Activated CD8-positive, alpha-beta memory T cell treated with anti-CD3 and anti-CD28 coated beads for 4 hours (primary cell): ENCODE data around the gene PHOX2A.
"Not testable (repeated sequence)": the region's sequence is repeated elsewhere in the genome, so short reads cannot be mapped to it uniquely, and the experiment has no call there.

ENCODE experiments used
- DNase-seq, 2 donors: peaks; one replicate each; pipeline ENCODE4 v3.0.0-alpha.2; 2020; ENCODE audit warnings: low read depth in 2 of 2

Gene PHOX2A

DNA sequence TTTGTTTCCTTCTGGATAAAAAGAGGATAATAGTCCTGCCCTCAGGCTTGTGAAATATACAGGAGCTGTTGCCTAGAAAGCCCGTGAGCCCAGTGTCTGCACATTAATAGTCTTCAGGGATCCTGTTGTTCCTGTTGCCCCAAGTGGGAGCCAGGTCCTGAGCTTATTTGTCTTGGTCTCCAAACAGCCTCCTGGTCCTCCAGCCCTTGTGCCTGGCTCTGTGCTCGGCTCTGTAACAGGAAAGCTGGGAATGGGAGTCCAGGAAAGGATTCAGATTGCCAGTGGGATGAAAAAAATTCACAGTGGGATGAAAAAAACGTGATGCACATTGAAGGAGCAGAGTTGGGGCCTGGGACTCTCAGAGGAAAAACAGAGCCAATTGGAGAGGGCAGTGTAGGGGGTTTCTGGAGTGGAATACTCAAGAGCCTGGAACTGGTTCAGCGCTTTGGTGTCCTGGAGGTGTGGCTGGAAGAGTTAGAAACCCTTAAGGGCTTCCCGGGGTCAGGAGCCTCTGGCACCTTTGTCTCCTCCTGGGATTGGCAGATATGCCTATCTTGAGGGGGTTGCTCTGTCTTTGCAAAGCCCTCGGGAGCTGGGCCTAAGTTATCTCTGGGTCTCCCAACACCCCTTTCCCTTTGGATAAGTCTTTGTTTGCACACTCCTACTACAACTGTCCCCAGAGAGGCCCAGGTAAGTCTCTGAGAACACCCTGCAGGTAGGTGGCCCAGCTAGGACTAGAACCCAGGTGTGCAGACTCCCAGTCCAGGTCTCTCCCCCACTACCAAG, 21.7 kb downstream of the PHOX2A start:
- no peak for DNase-seq

DNA sequence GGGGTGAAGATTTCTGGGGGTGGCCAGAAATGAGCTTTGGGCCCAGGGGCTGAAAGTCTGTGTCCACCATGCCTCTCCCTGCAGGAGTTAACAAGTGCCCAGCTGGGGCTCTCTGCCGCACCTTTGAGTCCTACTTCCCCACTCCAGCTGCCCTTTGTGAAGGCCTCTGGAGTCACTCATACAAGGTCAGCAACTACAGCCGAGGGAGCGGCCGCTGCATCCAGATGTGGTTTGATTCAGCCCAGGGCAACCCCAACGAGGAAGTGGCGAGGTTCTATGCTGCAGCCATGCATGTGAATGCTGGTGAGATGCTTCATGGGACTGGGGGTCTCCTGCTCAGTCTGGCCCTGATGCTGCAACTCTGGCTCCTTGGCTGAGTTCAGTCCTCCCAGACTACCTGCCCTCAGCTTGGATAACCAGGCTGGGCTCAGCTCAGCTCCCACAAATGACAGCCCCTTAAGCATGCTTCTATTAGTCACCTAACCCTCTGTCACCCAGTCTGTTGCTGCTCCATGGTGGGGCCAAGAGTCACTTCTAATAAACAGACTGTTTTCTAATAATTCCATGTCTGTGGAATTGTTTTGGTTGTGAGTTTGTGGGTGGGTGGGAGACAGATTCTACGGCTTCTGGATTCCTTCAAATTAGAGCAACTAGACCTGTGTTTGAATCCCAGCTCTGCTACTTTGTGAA, 22.4 kb downstream of the PHOX2A start:
- no peak for DNase-seq

DNA sequence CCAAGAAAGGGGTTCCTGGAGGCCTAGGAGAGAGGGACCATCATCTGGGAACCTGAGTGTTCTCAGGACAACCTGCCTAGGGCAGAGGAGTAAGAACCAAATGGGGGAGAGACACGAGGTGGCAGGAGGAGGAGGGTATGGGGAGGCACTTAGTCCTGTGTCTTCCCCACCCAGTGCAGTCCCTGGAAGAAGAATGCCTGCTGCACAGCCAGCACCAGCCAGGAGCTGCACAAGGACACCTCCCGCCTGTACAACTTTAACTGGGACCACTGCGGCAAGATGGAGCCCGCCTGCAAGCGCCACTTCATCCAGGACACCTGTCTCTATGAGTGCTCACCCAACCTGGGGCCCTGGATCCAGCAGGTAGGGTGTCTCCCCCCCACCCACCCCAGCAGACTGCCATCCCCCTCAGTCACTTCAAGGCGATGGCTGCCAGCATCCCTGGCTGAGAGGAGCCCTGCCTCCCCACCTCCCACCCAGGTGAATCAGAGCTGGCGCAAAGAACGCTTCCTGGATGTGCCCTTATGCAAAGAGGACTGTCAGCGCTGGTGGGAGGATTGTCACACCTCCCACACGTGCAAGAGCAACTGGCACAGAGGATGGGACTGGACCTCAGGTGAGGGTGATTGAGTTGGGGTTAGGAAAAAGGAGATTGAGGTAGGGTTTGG, 23.1 kb downstream of the PHOX2A start:
- DNase-seq = no peak

DNA sequence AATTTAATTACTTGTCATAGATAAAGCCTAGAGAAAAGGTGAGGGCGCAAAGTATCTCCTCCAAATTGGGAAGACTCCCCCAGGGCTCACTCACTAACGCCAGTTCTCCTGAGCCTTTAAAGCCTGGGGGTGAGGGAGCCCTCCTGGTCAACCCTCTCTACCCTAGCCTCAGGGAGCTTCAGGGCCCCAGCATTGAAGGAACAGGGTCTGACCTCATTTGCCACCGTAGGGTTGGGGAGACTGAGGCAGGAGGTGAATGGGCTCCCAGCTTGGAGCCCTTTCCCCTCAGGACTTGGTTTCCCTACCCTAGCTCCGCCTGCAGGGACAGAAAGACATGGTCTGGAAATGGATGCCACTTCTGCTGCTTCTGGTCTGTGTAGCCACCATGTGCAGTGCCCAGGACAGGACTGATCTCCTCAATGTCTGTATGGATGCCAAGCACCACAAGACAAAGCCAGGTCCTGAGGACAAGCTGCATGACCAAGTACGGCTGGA, 25.7 kb downstream of the PHOX2A start:
- DNase-seq = no peak

DNA sequence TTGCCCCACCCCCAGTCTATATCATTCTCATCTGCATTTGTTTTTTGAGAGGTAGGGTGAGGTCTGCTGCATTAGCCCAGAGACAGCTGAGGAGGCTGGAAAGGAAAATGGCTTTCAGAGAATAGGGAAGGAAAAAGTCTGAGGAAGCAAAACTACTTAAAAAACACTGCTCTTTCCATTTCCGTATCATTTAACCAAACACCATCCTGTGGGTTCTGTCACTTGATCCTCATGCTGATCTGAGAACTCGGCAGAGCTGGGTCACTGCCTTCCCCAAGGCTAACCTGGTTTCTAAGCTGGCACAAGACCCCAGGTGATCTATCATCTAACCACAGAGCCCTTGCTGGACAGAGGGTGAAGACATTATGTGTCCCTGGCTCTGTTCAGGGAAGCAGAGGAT, 26.1 kb downstream of the PHOX2A start:
- DNase-seq = no peak

DNA sequence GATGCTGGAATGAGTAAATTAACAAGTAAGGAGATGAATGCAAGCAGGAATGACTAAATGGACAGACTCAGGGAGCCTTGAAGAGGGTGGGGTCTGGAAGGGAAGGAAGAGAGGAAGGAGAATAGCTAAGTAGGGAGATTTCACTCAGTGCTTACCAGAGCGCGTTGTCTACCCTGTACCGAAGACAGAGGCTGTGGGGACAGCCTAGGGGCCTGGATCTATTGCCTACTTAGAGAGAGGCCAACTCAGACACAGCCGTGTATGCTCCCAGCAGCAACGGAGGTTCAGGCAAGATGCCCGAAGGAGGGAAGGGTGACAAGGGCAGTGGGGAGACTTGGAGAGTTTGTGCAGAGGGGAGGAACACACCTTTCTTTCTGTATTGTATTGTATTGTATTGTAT, 27.3 kb downstream of the PHOX2A start, which contains the start of gene FOLR2:
TSS of gene FOLR2 (plus strand) at position 157 of the 400 bp plus-strand sequence. CDS start 1,791 bp downstream, outside the sequence.
- DNase-seq = no peak

DNA sequence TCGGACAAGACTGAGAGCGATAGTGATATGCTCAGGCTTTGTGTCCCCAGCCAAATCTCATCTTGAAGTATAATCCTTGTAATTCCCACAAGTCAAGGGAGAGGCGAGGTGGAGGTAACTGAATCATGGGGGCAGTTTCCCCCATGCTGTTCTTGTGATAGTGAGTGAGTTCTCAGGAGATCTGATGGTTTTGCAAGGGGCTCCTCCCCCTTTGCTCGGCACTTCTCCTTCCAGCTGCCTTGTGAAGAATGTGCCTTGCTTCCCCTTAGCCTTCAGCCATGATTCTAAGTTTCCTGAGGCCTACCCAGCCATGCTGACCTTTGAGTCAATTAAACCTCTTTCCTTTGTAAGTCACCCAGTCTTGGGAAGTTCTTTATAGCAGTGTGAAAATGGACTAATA, 34.9 kb downstream of the PHOX2A start:
- no peak for DNase-seq

DNA sequence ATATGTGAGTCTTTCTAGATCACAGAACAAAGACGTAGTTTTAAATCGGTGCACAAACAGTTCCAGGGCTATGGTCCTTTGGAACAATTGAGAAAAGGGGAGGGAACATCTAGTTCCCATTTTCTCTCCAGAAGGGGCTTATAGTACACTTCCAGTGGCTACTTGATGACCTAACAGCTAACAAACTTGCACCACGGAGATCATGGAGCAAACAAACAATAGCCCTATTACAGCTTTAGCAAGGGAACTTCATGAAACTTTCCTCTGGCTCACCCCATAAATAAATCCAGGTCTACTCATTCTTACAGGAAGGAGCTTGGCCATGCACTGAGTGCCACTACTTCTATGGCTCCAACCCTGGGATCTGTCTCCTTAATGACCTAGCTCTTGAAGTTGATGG, 35.7 kb downstream of the PHOX2A start:
- DNase-seq = no peak

DNA sequence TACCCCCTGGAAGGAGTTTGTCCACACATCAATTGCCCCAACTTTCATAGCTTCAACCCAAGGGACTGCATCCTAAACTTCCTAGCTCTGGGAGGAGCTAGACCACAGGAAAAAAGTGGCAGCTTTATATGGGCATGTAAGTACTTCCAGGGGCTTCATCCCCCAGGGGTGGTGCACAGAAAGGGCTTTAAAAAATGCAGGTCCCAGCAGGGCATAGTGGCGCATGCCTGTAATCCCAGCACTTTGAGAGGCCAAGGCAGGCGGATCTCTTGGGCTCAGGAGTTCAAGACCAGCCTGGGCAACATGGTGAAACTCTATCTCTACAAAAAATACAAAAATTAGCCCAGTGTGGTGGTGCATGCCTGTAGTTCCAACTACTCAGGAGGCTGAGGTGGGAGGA, 37.2 kb downstream of the PHOX2A start:
- not testable (repeated sequence) for DNase-seq

DNA sequence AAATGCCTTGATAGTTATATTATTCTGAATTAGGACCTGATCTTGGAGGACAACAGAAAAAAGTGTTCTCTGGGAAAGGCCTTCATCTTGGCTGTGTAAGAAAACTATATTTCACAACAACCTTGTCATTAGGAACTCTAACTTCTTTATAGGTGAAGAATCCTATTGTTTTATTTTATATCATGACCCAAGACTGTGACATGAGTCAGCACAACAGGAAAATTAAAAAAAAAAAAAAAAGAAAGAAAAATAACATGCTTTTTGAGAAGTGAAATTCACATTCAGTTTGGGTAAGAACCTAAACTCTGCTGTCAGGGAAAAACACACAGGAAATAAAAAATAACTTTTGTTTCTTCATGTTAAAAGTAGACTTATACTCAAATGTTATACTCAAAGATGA, 39.1 kb downstream of the PHOX2A start:
- no peak for DNase-seq

DNA sequence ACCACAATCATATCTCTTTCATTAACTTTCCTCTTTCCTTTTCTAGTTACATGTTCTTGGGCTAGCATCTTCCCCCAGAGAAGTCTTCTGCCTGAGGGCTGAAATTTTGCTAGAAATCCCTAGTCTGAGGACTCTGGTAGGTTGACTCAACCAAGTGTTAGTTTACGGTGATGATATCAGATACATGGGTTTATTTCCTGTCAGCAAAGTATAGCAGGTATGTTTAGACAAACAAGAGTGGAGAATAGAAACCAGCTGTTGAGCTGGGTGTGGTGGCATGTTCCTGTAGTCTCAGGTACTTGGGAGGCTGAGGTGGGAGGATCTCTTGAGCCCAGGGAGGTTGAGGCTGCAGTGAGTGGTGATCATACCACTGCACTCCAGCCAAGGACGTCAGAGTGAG, 40.8 kb downstream of the PHOX2A start:
- no peak for DNase-seq

DNA sequence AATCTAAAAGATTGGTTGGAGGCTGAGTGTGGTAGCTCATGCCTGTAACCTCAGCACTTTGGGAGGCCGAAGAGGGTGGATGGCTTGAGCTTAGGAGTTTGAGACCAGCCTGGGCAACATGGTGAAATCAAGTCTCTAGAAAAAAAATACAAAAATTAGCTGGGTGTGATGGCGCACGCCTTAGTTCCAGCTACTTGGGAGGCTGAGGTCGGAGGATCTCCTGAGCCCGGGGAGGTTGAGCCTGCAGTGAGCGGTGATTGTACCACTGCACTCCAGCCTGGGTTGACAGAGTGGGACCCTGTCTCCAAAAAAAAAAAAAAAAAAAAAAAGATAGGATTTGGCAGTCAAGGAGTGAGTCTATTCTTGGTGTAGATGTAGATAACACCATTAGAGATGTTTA, 41.4 kb downstream of the PHOX2A start:
- no peak for DNase-seq

DNA sequence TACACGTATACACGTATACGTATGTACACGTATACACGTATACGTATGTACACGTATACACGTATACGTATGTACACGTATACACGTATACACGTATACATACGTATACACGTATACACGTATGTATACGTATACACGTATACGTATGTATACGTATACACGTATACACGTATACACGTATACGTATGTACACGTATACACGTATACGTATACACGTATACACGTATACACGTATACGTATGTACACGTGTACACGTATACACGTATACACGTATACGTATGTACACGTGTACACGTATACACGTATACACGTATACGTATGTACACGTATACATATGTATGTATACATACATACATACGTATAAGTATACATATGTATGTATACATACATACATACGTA, 42.5 kb downstream of the PHOX2A start:
- not testable (repeated sequence) for DNase-seq

DNA sequence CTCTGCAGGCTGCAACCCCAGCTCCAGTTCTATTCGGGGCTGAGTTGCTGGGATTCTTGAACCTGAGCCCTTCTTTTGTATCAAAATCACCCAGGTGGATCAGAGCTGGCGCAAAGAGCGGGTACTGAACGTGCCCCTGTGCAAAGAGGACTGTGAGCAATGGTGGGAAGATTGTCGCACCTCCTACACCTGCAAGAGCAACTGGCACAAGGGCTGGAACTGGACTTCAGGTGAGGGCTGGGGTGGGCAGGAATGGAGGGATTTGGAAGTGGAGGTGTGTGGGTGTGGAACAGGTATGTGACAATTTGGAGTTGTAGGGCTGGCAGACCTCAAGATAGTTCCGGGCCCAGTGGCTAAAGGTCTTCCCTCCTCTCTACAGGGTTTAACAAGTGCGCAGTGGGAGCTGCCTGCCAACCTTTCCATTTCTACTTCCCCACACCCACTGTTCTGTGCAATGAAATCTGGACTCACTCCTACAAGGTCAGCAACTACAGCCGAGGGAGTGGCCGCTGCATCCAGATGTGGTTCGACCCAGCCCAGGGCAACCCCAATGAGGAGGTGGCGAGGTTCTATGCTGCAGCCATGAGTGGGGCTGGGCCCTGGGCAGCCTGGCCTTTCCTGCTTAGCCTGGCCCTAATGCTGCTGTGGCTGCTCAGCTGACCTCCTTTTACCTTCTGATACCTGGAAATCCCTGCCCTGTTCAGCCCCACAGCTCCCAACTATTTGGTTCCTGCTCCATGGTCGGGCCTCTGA, 48.3 kb downstream of the PHOX2A start:
- no peak for DNase-seq

DNA sequence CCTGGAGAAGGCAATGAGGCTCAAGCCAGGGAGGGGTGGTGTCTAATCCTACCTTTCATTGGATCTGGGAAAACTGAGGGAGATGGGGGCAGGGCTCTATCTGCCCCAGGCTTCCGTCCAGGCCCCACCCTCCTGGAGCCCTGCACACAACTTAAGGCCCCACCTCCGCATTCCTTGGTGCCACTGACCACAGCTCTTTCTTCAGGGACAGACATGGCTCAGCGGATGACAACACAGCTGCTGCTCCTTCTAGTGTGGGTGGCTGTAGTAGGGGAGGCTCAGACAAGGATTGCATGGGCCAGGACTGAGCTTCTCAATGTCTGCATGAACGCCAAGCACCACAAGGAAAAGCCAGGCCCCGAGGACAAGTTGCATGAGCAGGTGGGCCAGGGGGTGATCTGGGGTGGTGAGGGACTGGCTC, 52.0 kb downstream of the PHOX2A start, which contains the start of gene FOLR1:
TSS of gene FOLR1 (plus strand) at position 180 of the 421 bp plus-strand sequence. CDS start at position 214, 34 bp downstream.
- DNase-seq = no peak

DNA sequence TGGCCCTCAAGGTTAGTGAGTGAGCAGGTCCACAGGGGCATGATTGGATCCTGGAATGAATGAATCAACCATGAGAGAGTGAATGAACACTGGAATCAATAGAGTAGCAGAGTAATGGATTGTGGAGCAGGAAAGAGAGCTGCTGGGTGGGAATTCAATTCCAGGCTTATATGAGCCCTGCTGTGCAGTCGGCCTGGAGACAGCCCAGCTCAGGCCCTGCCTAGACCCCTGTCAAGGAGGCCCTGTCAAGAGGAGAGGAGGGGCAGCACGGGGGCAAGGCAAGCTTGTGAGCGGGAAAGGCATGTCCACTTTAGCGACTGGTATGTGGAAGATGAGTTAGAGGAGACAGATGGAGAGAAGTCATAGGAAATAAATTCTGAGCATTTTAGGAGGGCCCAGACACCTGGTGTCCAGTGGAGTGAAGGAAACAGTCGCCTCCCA, 53.3 kb downstream of the PHOX2A start:
- DNase-seq = no peak

DNA sequence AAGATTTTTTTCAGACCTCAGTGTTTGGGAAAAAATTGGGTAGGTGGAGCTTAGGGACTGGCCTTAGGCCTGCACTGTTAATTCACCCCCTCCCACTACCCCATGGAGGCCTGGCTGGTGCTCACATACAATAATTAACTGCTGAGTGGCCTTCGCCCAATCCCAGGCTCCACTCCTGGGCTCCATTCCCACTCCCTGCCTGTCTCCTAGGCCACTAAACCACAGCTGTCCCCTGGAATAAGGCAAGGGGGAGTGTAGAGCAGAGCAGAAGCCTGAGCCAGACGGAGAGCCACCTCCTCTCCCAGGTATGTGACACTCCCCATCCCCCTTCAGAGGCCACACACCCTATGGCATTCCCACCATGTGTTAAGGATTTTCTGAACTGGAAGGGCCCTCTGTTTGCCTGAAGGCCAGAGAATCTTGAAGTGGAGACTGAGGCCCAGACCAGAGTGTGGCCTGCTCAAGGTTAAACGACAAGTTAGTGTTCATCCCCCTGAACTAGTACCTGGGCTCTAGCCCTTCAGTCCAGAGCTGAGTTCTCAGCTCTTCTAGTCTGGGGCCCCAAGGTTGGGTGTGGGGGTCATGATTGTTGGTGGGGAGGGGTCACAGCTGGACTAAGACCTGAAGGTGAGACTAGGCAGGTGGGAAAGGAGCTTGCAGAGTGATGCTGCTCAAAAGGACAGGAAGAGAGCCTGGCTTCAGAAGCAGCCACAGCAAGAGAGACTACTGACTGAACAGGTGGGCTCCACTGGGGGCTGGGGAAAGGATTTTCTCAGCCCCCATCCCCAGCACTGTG, 54.3 kb downstream of the PHOX2A start:
- no peak for DNase-seq
